IPS-NIHi11 (cell line): ENCODE measurements around the gene CNTN6.

Experiments used
- DNase-seq: peaks from one replicate; pipeline ENCODE4 v3.0.0; 2012; ENCODE audit warnings: mixed read lengths, low spot score

CNTN6 gene

GRCh38 chr3:1179146-1179545 lies 86.3 kb downstream of the CNTN6 start:
- no peak for DNase-seq

DNA sequence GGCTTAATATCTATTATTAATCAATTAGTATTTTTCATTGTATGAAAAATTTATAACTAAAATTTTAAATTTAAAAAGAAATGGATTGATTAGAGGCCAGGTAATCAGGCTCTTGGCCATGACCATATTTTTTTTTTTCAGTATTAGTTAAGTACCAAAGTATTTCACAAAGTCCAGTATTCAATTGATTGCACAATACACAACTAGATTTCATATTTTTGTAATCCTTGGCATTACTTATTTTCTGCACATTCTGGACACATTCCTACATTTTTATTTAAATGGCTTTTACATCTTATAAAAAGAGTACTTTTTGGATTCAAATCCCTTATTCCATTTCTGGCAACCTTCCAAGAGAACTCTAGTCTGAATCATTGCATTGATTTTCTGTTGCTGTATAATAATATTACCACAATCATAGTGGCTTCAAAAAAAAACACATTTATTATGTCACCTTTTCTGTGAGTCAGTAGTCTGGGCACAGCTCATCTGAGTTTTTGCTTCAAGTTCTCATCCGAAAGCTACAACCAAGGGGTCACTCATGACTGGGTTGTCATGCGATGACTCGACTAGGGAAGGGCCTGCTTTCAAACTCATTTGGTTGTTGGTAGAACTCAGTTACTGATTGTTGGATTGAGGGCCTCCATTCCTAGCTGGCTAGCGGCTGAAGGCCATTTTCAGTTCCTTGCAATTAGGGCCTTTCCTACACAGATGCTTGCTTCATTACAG lies 90.7 kb downstream of the CNTN6 start:
- DNase-seq, result no peak

- DNase-seq, result no peak
Observed at GRCh38 chr3:1190569-1190968, 97.7 kb downstream of the CNTN6 start.

GRCh38 chr3:1191026-1191425 lies 98.2 kb downstream of the CNTN6 start:
- no peak for DNase-seq

- DNase-seq, result no peak
Observed at GRCh38 chr3:1195947-1196346, 103.1 kb downstream of the CNTN6 start.

DNA sequence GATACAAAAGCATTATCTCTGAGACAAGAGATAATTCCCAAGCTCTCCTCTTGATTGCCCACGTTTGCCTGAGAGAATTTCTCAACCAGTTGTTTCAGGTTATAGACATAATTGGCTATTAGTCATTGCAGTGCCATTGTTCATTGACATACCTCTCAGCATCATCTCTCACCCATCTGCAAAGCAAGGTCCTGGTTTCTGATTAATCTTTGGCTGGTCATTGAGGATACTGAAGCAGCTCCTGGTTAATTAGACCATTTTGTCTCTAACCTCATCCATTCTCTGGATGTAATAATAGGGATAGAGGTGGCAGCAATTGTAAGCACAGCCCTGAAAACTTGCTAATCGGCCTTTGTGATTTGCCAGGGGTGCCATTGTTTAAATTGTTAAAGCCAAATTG lies 104.2 kb downstream of the CNTN6 start:
- DNase-seq, result no peak

DNA sequence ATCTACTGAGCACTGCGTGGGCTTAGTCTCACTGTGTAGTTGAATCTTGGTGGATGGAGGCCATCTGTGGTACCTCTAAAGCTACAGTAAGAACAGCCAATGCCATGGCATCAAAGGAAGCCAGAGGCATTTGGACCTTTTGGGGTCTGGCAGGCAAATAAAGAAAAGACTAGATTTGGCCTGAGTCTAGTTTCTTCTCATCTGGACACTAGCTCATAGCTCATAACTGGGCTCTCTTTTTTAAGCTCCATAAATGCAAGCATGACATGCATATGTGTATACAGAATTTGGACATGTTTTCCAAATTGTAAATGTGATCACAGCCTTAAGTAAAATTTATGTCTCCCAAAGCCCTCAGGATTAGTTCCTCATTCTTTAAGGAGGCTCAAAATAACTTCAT lies 107.5 kb downstream of the CNTN6 start:
- DNase-seq, result no peak

GRCh38 chr3:1207904-1208303 lies 115.1 kb downstream of the CNTN6 start:
- no peak for DNase-seq

DNA sequence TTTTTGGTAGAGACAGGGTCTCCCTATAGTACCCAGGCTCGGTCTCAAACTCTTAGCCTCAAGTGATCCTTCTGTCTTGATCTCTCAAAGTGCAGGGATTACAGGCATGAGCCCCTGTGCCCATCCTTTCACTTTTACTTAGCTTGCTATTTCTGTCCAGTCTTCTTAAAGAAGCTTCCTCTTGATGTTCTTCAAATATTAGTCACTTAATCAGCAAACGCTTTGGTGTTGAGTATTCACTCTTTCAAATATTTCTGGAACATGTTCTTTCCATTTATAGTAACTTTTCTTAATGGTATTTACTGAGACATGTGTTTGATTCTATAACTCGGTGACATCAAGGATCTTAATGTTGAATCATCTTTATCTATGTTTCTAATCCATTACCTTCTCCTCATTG lies 122.1 kb downstream of the CNTN6 start:
- no peak for DNase-seq

GRCh38 chr3:1216856-1217255 lies 124.0 kb downstream of the CNTN6 start:
- no peak for DNase-seq

- no peak for DNase-seq
Observed at GRCh38 chr3:1227111-1227510, 134.3 kb downstream of the CNTN6 start.

DNA sequence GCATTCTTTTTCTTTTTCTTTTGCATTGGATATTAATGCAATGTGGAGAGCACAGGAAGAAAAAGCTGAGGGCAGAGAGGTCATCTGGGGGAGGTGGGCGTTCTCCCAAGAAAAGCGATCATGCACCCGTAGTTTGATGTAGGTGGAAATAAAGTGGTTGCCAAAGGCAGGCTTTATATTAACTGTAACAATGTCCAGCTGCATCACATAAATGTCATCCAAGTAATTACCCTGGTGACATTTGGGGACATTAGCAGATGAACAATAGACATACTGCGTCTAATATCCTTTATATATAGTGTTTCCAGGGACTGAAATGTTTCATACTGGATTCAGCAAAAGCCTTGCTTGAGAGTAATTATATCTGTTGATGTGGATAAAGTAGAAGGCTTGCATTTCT lies 135.5 kb downstream of the CNTN6 start:
- no peak for DNase-seq

GRCh38 chr3:1230920-1231319 lies 138.1 kb downstream of the CNTN6 start:
- DNase-seq, result no peak

DNA sequence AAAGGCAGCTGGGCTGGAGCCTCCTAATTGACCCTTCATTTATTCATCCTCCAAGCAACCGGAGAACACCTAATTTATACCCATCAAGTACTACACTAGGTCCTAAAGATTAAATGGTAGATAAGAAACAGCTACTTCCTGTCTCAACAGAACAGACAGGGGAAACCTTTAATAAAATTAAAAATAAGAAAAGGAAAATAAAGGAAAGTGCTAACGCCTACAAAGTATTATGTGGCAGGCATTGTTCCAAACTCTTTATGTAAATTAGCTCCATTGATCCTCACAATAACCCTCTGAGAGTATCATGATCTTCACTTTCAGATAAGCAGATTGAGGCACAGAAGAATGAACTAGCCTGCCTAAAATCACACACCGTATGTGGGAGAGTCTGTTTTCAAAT lies 139.5 kb downstream of the CNTN6 start:
- no peak for DNase-seq

- no peak for DNase-seq
Observed at GRCh38 chr3:1235526-1236120, 142.8 kb downstream of the CNTN6 start.

- DNase-seq, result no peak
Observed at GRCh38 chr3:1251282-1252060, 158.6 kb downstream of the CNTN6 start.

GRCh38 chr3:1252061-1252430 lies 159.2 kb downstream of the CNTN6 start:
- DNase-seq, result no peak

DNA sequence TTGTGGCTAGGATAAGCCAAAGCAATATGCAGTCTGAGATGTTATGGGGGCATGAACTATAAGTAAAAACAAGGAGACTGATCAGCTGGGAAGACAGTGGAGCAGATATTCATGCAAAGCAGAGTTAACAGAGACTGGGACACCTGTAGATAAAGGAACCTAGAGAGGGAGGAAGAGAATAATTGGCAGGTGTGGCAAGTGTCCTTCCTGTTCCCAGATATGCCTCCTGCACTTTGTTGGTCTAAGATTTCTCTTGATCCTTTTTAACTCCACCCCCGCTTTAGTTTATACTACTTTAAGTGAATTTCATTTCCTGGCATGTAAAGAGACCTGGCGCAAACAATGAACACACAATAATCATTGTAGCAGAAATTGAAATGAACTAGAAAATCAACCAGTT lies 169.4 kb downstream of the CNTN6 start:
- no peak for DNase-seq

DNA sequence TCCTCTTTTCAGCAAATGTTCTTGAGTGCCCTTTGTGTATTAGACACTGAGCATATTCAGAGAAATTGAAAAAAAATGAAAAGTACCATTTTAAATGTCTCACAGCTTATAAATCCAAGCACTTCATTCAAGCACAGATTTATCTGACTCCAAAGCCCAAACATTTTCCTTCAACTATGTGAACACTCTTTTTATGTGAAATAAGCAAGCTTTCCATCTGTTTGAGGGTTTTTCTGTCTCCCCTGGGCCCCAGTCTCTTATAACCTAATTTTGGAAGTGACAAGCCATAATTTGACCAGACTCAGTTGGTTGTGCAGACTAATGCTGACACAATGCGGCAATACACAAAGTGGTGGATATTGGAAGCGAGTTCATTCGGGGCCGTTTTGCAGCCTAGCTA lies 170.3 kb downstream of the CNTN6 start:
- no peak for DNase-seq

DNA sequence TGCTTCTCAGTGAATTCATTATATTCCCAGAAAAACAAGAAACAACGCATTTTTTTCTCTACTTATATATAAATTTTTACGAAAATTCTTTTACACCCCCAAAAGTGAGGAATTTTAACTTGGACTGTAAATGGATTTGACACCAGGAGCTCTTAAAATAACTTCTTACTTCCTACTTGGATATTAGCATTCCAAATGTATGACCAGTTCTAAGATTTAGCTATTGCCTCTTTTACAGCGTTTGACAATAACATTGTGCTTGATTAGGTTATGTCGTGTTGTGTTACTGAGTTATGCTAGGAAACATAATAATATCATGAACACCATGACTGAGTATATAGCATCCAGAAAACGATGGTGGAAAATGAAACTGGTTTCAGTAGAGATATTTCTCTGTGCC lies 177.0 kb downstream of the CNTN6 start:
- DNase-seq, result no peak

DNA sequence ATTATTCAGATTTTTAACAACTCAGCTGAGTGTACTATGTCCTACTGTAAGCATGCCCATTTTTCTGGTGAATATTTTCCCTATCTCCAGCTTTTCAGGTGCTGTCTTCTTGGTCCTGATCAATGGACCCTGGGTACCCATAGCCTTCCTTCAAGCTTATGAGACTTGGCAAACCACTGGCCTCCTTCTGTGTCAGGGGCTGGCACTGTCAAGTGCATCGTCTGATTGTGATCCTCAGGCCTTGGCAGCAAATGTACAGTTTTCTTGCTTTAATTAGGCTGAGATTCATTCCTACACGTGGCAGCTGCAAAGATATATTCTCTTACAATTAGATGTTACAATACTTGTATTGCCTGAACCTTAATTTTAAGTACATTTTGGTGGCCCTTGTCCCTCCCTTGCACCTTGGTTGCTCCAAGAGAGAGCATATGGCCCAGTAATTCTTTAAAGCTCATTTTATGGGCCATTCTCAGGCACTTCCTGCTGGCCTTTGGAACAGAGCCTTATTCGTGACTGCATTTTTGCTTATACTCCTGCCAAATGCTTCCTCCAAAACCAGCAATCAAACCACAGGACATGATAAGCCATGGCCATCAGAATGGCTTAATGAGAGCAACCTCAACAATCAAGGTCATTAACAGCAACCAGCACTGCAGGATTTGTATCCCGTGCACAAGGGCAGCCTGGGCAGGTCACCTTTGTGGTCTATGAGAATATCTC lies 179.9 kb downstream of the CNTN6 start:
- DNase-seq, result no peak

DNA sequence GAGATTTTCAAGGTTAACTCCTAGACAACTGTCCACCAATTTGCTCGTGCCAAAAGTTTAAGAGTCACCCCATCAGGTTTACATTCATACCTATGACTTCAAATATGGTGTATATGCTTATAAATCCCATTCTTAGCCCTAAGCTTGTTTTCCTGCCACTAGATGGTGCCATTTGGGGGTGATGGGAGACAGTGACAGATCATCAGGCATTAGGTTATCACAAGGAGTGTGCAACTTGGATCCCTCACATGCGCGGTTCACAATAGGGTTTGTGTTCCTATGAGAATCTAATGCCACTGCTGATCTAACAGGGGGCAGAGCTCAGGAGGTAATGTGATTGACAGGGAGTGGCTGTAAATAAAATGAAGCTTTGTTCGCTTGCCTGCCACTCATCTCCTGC lies 182.7 kb downstream of the CNTN6 start:
- no peak for DNase-seq

DNA sequence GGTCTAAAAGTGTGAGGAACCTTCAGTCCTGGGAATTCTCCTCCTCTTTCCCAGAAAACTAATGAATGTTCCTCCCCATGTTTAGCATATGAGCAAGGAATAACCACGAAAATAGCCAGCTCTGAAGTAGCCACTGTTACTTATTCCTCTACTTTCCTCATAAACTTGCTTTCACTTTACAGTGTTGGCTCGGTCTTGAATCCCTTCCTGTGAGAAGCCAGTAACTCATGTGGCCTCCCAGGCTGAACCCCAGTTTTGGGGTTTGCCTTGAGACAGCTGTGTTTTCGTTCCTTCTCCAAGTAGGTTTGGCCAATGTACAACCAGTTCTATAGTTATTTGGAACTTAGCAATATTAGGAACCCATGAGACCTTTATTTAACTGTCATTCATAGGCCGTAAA lies 195.0 kb downstream of the CNTN6 start:
- DNase-seq, result no peak
